HG03342 (cell line): Measurements from ENCODE around the gene COX11.
A peak's percentile ranks its signal among the peaks of the same experiment; 100 is the strongest.

ENCODE experiments used
- ATAC-seq: cut with Tn5 transposase; IDR thresholded peaks from one replicate; pipeline ENCODE4 v1.9.1; 2021; ENCODE audit warnings: mild to moderate bottlenecking, moderate library complexity; ENCODE audit not compliant: unreplicated experiment

The COX11 gene, protein sequence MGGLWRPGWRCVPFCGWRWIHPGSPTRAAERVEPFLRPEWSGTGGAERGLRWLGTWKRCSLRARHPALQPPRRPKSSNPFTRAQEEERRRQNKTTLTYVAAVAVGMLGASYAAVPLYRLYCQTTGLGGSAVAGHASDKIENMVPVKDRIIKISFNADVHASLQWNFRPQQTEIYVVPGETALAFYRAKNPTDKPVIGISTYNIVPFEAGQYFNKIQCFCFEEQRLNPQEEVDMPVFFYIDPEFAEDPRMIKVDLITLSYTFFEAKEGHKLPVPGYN

DNA sequence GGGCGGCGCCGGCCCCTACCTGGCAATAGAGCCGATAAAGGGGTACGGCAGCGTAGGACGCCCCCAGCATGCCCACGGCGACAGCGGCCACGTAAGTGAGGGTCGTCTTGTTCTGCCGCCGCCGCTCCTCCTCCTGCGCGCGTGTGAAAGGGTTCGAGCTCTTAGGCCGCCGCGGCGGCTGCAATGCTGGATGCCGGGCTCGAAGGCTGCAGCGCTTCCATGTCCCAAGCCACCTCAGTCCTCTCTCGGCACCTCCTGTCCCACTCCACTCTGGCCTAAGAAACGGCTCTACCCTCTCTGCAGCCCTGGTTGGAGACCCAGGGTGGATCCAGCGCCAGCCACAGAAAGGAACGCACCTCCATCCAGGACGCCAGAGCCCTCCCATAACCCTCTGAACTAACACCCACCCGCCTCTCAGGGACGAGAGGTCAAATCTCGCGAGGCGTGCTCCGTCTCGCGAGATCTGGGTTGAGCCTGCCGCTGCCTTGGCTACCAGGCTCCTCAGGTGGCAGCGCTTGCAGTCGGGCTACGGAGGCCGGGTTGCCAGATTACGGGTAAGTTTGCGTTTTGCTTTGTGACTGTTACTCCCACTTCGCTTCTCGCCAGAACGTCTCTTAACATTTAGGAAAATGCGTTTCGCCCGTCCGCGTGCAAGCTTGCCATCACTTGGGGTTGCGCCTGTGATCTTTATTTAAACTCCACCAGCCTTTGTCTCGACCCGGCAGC is at the start of gene COX11, which contains the start of gene STXBP4:
Gene COX11 (minus strand): TSS at position 393 of the 726 bp plus-strand sequence. CDS start 8 bp downstream, at position 385.
Gene STXBP4 (plus strand): TSS at position 504 of the 726 bp plus-strand sequence. CDS start 17,455 bp downstream, outside the sequence.
- peak; percentile 85 for ATAC-seq

DNA sequence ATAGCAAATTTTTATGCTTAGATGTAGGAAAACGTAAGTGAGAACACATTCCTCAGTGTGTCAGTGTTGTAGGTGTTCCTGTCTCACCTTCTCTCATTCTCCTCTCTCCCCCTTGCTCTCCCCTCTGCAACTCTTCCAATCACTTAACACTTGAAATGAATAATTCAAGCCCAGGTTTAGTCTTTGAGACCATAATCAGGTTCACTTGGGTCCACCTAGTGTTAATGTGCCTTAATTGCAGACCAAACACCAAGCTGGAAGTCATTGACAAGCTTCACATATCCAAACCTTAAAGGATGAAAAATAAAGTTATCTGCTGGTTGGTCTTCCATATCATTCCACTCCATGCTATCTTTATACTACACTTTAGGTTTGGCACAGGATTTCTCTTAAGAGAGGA is 37.1 kb upstream of the COX11 start:
- ATAC-seq = no peak

DNA sequence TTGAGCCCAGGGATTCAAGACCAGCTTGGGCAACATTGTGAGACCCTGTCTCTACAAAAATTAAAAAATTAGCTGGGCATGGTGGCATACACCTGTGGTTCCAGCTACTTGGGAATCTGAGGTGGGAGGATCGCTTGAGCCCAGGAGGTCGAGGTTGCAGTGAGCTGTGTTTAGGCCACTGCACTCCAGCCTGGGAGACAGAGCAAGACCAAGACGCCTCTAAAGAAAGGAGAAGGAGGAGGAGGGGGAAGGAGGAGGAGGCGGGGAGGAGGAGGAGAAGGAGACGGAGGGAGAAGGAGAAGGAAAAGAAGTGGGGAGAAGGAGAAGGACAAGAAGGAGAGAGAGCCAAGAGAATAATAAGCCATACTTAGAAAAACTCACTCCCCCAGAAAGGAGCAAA is 36.0 kb upstream of the COX11 start:
- ATAC-seq = no peak

DNA sequence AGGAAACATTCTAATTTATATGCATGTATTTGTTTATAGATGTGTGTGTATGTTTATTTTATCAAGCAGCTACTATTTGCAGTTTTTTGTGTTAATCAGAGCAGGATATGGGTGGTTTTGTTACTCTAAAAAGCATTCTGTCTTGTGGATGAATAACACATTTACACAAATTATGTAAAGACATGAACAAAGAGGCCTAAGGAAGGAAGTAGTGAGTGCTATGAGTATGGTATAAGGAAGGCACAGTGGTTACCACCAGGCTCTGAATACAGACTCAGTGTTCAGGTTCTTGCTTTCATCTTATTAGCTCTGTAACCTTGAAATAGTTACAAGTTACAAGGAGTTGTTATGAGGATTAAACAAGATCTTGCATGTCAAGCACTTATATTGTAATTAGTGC is 34.0 kb upstream of the COX11 start:
- no peak for ATAC-seq

DNA sequence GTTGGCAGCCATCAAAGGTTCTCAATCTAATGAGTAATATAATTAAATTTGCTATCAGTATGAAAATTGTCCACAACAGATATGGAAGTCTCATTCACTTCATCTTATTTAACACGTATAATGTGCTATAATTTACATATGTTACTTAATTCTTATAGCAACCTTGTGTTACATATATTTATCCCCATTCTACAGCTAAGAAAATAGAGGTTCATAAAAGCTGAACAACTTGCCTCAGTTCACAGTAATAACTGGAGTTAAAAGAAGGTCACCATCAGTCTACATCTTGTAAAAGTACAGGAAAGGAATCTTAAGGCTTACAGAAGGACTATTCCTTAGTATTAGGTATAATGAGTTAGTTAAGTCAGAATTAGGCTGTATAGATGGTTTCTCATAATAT is 28.0 kb upstream of the COX11 start:
- ATAC-seq = no peak

DNA sequence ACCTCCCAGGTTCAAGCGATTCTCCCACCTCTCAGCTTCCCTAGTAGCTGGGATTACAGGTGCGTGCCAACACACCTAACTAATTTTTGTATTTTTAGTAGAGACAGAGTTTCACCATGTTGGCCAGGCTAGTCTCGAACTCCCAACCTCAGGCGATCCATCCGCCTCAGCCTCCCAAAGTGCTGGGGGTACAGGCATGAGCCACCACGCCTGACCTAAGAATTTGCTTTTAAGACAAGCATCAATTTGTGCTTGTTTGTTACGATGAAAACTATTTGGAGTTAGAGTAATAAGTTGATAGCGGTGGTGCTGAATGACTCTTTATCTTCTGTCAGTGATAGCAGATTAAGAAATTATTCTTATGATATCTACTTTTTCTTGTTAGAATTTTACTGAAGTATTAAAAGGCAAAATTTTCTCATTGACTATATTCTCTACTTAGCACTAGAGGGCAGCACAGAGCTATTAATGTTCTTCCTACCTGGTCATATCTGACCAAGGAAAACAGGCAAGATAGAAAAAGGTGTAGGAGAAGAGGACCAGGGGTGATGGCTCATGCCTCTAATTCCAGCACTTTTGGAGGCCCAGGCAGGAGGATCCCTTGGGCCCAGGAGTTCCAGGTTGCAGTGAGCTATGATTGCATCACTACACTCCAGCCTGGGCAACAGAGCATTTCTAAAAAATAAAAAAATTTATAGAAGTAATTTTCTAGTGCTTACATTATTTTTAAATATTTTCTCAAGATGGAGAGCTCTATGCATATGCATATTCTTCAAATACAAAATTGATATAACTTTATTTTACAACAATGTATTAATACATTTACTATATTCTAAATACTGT is 24.6 kb upstream of the COX11 start:
- ATAC-seq = peak; percentile 69

GRCh38 chr17:54991567-54991966 is 23.1 kb upstream of the COX11 start:
- ATAC-seq = no peak

GRCh38 chr17:54990118-54990517 is 21.7 kb upstream of the COX11 start:
- ATAC-seq = no peak

DNA sequence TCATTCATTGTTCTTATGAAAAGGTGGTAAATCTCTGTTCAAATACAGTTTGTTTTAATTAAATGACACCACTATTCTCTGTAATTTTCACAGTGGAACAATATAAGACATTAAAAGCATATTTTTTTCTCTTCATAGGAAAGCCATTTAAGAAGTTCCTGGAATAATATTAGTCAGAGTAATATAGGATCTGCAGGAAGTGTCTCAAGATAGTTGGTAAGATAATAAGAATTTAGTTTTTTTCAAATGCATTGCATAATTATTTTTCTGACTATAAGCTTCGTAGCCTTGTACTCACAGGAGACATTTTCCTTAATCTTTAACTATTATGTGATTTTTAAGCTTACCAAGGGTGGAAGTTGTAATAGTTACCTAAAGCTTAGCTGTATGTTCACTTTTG is 17.0 kb upstream of the COX11 start:
- no peak for ATAC-seq

GRCh38 chr17:54983260-54983659 is 14.8 kb upstream of the COX11 start:
- peak; percentile 82 for ATAC-seq

GRCh38 chr17:54982399-54982798 is 13.9 kb upstream of the COX11 start:
- ATAC-seq = no peak

- ATAC-seq = no peak
Observed at GRCh38 chr17:54980375-54980774, 11.9 kb upstream of the COX11 start.

DNA sequence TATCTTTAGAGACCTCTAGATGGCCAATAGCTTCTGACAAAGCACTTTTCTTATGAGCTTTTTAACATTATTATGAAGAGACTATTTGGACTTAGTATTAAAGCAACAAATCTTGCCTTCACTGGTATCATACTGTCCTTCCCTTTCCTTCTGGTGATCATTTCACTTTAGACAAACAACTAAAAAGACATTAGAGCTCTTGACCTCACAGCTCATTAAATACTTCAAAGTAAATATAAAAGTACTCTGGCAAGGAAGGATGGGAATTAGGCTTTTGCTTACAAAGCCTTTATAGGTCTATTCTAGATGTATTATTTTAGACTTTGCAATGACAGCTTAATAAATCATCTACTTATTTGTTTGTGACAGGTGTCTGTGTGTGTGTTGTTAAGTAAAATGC is 11.2 kb upstream of the COX11 start:
- no peak for ATAC-seq

GRCh38 chr17:54977744-54978143 is 9.3 kb upstream of the COX11 start:
- ATAC-seq = no peak

- ATAC-seq = no peak
Observed at GRCh38 chr17:54976316-54976715, 7.9 kb upstream of the COX11 start.

DNA sequence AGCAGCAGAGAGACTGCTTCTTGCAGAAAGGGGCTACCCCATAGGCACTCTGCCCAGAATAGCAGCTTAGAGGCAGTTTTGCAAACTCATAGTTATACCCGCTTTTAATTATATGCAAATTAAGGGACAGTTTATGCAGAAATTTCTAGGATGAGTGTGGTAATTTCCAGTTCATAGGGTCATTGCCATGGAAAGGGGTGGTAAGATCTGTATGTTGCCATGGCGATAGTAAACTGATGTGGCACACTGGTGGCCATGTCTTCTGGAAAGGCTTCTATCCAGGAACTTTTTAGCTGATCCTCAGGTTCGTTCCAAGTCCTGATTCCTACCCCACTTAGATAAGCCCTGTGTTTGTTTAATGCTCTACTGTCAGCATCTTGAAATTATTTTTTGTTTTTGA is 6.3 kb upstream of the COX11 start:
- no peak for ATAC-seq

DNA sequence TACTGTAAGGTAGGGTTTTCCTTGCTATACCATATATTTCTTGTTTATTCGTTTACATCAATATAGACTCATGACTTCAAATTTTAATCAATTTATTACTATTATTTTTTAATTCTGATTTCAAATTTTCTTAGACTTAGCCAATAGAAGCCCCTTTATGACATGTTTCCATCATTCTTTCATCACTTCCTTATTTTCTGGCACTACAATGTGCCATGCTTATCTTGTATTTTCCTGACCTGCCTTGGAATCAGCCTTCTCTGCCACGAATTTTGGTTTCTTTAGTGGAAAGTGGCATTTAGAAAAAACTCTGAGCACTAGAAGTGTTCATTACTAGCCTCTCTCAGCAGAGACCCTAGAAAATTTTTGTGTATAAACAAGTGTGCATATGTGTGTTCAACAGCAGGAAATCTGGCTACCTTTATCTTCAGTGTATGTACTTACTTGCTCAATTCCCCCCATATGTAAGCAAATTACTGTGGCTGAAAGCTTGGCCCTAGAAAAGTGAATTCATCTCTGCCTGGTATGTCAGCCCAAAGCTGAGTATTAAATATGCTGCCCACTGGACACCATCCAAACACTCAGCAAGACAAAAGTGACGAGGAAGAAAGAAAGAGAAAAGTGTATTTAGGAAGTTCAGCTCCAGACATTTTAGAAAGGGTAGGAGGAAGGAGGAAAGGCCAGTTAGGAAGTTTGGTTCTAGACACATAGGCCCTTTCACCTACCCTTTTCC is 4.1 kb upstream of the COX11 start:
- no peak for ATAC-seq

DNA sequence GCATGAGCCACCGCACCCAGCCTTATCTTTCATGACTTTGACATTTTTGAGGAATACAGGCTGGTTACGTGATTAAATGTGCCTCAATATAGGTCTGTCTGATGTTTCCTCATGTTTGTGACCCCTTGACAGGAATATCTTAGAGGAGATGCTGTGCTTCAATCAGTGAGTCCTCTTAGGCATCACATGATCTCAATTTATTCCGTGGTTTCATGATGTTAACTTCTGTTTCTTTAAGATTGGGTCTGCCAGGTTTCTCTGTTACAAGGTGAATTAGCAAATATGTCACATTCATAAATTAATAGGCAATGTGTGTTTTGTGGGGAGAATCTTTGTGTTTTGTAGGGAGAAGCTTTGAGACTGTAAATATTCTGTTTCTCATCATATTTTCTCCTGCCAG is 3.4 kb upstream of the COX11 start:
- ATAC-seq = no peak

DNA sequence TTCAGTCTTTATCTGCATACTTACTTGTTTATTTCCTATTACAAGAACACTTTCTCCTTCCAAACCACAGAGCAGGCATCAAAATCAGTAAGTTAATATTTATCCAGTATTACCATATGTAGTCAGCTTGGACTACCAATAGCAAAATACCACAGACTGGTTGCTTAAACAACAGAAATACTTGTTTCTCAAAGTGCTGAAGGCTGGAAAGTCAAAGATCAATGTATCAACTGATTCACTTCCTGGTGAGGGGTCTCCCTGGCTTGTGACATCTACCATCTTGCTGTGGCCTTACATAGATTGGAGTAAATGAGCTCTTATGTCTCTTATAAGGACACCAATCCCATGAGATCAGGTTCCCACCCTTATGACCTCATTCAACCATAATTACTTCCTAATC is 2.7 kb upstream of the COX11 start:
- ATAC-seq = no peak

DNA sequence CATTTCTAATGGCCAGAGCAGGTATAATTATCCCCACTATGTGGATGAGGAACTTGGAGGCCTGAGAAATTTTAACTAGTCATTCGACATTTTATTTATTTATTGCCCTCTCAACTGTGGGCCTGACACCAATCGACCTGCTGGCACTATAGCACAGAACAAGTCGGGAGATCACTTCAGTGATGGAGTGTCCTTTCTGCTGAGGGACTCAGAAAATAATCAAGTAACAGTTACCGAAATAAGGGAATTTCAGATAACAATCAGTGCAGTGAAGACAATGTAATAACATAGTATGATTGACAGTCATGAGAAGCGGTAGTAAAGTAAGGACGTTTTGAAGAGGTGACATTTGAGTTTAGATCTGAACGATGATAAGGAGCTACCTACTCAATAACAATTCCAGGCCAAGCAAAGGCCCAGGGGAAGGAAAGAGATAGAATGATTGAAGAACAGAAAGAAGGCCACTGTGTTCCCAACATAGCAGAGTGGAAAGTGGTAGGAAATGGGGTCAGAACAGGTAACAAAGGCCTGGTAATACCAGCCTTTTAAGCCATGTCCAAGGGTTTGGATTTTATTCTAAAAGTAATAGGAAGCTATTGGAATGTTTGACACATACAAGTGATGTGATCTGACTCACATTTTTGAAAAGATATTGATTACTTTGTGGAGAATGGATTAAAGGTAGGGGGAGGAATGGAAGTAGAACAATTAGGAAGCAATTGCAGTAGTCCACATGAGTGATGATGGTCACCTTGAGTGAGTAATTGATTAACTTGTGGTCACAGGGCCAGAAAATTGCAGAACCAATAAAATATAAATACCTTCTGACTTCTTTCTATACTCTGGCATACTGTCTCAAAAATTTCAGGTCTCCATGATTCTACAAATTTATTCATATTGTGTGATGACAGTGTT is 1.5 kb upstream of the COX11 start:
- no peak for ATAC-seq
